OCI-LY1 (cell line): ENCODE measurements around the gene SAXO1.

ENCODE experiments used
- H2AFZ ChIP-seq: fragments of 200-600 bp; sonication (generic), shearing (Covaris generic); 2 replicates; pipeline ENCODE4 v1.6.0; 2014; ENCODE audit warnings: antibody characterized with exemption, mild to moderate bottlenecking, low read length
- H3F3A ChIP-seq: fragments of 200-600 bp; sonication (generic), shearing (Covaris generic); 2 replicates; pipeline ENCODE4 v1.6.0; 2014; ENCODE audit warnings: mild to moderate bottlenecking, antibody characterized with exemption, low read length, moderate library complexity; ENCODE audit not compliant: insufficient read depth
- H3K27ac ChIP-seq: fragments of 200-600 bp; sonication (generic); 2 replicates; pipeline ENCODE4 v1.5.1; 2014; ENCODE audit warnings: low read length, mixed run types, mild to moderate bottlenecking, low read depth; ENCODE audit not compliant: poor library complexity, severe bottlenecking
- H3K27me3 ChIP-seq: fragments of 200-600 bp; sonication (generic); 2 replicates; pipeline ENCODE4 v1.6.0; 2014; ENCODE audit warnings: antibody characterized with exemption, mild to moderate bottlenecking, low read length, moderate library complexity; ENCODE audit not compliant: insufficient read depth
- H3K36me3 ChIP-seq: fragments of 200-600 bp; sonication (generic); 2 replicates; pipeline ENCODE4 v1.6.1; 2014; ENCODE audit warnings: mild to moderate bottlenecking, antibody characterized with exemption, low read length, moderate library complexity, mixed read lengths; ENCODE audit not compliant: insufficient read depth
- H3K4me1 ChIP-seq: fragments of 200-600 bp; sonication (generic); 2 replicates; pipeline ENCODE4 v1.5.1; 2014; ENCODE audit warnings: mild to moderate bottlenecking, low read length, moderate library complexity; ENCODE audit not compliant: insufficient read depth, severe bottlenecking
- H3K4me2 ChIP-seq: fragments of 200-600 bp; sonication (generic), shearing (Covaris generic); 2 replicates; pipeline ENCODE4 v1.6.1; 2014; ENCODE audit warnings: low read length
- H3K4me3 ChIP-seq: fragments of 200-600 bp; sonication (generic); 2 replicates; pipeline ENCODE4 v1.5.1; 2014; ENCODE audit warnings: low read length, low read depth, mild to moderate bottlenecking, mixed read lengths; ENCODE audit not compliant: poor library complexity, severe bottlenecking
- H3K79me2 ChIP-seq: fragments of 200-600 bp; shearing (Covaris generic); 2 replicates; pipeline ENCODE4 v1.6.1; 2016; ENCODE audit warnings: mixed run types, low read length, mixed read lengths; ENCODE audit not compliant: insufficient read depth
- H3K9ac ChIP-seq: fragments of 200-600 bp; sonication (generic), shearing (Covaris generic); 2 replicates; pipeline ENCODE4 v1.6.1; 2014; ENCODE audit warnings: mild to moderate bottlenecking, low read length, mixed read lengths
- H3K9me2 ChIP-seq: fragments of 200-600 bp; sonication (generic), shearing (Covaris generic); 2 replicates; pipeline ENCODE4 v1.6.1; 2014; ENCODE audit warnings: low read depth, mild to moderate bottlenecking, low read length, mixed read lengths
- H3K9me3 ChIP-seq: fragments of 200-600 bp; shearing (Covaris generic); 2 replicates; pipeline ENCODE4 v1.6.1; 2014; ENCODE audit warnings: low read length, mixed read lengths
- H4K20me1 ChIP-seq: fragments of 200-600 bp; sonication (generic), shearing (Covaris generic); 2 replicates; pipeline ENCODE4 v1.6.0; 2016; ENCODE audit warnings: mild to moderate bottlenecking, low read length; ENCODE audit not compliant: insufficient read depth
- CTCF ChIP-seq: fragments of 200-600 bp; sonication (generic), shearing (Covaris generic); IDR thresholded peaks from 2 replicates; pipeline ENCODE4 v1.5.1; 2017; ENCODE audit warnings: mild to moderate bottlenecking, antibody characterized with exemption, low read length, moderate library complexity, mixed read lengths
- EZH2 ChIP-seq: fragments of 200-600 bp; sonication (generic), shearing (Covaris generic); IDR thresholded peaks from 2 replicates; pipeline ENCODE4 v1.8.0; 2017; ENCODE audit warnings: borderline replicate concordance, mixed run types, mild to moderate bottlenecking, antibody characterized with exemption, low read length, moderate library complexity, mixed read lengths

The SAXO1 gene

GRCh38 chr9:19032406-19032805 is 603 bp downstream of the SAXO1 start:
- no peak overlapping the region for H3K9ac ChIP-seq
- H3K9me2 ChIP-seq = no peaks in the 10 kb centered on the region
- H3K79me2 ChIP-seq = no peaks in the 10 kb centered on the region
- H3K27ac ChIP-seq = no peak overlapping the region
- H4K20me1 ChIP-seq = no peaks in the 10 kb centered on the region
- H3K4me1 ChIP-seq = no peaks in the 10 kb centered on the region
- H3K9me3 ChIP-seq = no peaks in the 10 kb centered on the region
- no peaks in the 10 kb centered on the region for H3K27me3 ChIP-seq
- no peak overlapping the region for H2AFZ ChIP-seq
- H3K36me3 ChIP-seq = no peaks in the 10 kb centered on the region
- TF ChIP-seq EZH2 (no peak), CTCF (no peak)
- no peaks in the 10 kb centered on the region for H3F3A ChIP-seq
- H3K4me3 ChIP-seq = no peak overlapping the region
- H3K4me2 ChIP-seq = no peak overlapping the region

- Histone ChIP-seq H3K9me2 (no peaks in the 10 kb centered on the region), H3K4me1 (no peaks in the 10 kb centered on the region), H3K36me3 (no peaks in the 10 kb centered on the region), H3F3A (no peaks in the 10 kb centered on the region), H4K20me1 (no peaks in the 10 kb centered on the region), H3K4me2 (no peak overlapping the region), H3K79me2 (no peaks in the 10 kb centered on the region), H3K27me3 (no peaks in the 10 kb centered on the region), H3K4me3 (no peak overlapping the region), H3K9ac (no peak overlapping the region), H3K9me3 (no peaks in the 10 kb centered on the region), H3K27ac (no peak overlapping the region), H2AFZ (no peak overlapping the region)
- TF ChIP-seq CTCF (no peak), EZH2 (no peak)
Measured at GRCh38 chr9:19030899-19031298, 2.1 kb downstream of the SAXO1 start.

GRCh38 chr9:19028835-19029451 is 4.1 kb downstream of the SAXO1 start:
- Histone ChIP-seq H3F3A (no peaks in the 10 kb centered on the region), H3K9me2 (no peaks in the 10 kb centered on the region), H2AFZ (no peak overlapping the region), H3K9ac (no peak overlapping the region), H3K4me3 (no peak overlapping the region), H3K27ac (no peak overlapping the region), H3K9me3 (no peaks in the 10 kb centered on the region), H3K79me2 (no peaks in the 10 kb centered on the region), H3K27me3 (no peaks in the 10 kb centered on the region), H3K4me1 (no peaks in the 10 kb centered on the region), H4K20me1 (no peaks in the 10 kb centered on the region), H3K4me2 (no peak overlapping the region), H3K36me3 (no peaks in the 10 kb centered on the region)
- no peak for TF ChIP-seq EZH2
- TF ChIP-seq CTCF = peak; percentile 61
